SU-DHL-6 (cell line): ENCODE data around the gene DAAM2.

Experiments
- CTCF ChIP-seq: fragments of 200-600 bp; sonication (generic); IDR thresholded peaks from one replicate; pipeline ENCODE4 v1.5.1; 2017; ENCODE audit warnings: antibody characterized with exemption, mild to moderate bottlenecking, low read length, moderate library complexity; ENCODE audit not compliant: insufficient read depth, poor library complexity, severe bottlenecking
- EZH2phosphoT487 ChIP-seq: fragments of 200-600 bp; sonication (generic), shearing (Covaris generic); conservative IDR thresholded peaks from 2 replicates; pipeline ENCODE4 v1.6.1; 2018; ENCODE audit warnings: mild to moderate bottlenecking, antibody characterized with exemption, low read length, moderate library complexity, mixed read lengths

GRCh38 chr6:39925191-39925930, 133.2 kb downstream of the DAAM2 start:
- TF ChIP-seq CTCF (no peak), EZH2phosphoT487 (no peak)
